Measurements from ENCODE around the gene NXPH3.

DNA sequence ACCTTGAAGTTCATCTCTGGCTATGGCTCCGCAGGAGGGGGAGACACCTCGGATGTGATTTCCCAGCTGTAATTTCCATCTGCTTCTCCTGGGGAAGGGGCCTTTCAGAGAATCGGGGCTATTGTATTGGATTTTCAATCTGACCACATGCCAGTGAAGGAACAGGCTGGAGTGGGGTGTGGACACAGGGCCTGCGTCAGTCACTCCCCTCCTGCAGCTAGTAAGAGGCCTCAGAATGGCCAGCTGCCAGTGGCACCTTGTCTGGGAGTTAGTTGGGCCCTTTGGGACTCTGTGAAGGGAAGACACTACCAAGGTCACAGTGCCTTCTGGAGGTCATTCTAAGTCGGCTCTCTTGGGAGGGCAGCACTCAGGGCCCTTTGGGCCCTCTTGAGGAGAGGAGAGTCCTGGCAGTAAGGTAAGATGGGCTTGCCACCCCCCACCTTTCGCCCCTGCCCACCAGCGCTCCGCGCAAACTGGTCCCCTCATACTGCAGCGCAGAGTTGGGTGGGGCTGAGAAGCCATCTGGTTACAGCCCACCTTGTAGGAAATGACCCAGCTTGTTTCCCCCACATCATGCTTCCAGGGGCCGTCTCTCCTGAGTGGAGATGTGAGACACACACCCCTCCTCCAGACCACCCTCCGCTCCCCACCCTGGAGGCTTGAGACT is 5.4 kb downstream of the NXPH3 start:
- TF ChIP-seq, protein P1, sequence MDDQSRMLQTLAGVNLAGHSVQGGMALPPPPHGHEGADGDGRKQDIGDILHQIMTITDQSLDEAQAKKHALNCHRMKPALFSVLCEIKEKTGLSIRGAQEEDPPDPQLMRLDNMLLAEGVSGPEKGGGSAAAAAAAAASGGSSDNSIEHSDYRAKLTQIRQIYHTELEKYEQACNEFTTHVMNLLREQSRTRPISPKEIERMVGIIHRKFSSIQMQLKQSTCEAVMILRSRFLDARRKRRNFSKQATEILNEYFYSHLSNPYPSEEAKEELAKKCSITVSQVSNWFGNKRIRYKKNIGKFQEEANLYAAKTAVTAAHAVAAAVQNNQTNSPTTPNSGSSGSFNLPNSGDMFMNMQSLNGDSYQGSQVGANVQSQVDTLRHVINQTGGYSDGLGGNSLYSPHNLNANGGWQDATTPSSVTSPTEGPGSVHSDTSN (CRISPR knock-in tag; IDR thresholded peaks at IDR 0.05): no peak
- TF ChIP-seq, protein P2, sequence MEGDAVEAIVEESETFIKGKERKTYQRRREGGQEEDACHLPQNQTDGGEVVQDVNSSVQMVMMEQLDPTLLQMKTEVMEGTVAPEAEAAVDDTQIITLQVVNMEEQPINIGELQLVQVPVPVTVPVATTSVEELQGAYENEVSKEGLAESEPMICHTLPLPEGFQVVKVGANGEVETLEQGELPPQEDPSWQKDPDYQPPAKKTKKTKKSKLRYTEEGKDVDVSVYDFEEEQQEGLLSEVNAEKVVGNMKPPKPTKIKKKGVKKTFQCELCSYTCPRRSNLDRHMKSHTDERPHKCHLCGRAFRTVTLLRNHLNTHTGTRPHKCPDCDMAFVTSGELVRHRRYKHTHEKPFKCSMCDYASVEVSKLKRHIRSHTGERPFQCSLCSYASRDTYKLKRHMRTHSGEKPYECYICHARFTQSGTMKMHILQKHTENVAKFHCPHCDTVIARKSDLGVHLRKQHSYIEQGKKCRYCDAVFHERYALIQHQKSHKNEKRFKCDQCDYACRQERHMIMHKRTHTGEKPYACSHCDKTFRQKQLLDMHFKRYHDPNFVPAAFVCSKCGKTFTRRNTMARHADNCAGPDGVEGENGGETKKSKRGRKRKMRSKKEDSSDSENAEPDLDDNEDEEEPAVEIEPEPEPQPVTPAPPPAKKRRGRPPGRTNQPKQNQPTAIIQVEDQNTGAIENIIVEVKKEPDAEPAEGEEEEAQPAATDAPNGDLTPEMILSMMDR (tag by site-specific recombination; IDR thresholded peaks at IDR 0.05): no peak
- TF ChIP-seq HOXA7 (CRISPR knock-in tag; IDR thresholded peaks at IDR 0.05; ENCODE audit: borderline replicate concordance): no peak
- TF ChIP-seq, protein P3, sequence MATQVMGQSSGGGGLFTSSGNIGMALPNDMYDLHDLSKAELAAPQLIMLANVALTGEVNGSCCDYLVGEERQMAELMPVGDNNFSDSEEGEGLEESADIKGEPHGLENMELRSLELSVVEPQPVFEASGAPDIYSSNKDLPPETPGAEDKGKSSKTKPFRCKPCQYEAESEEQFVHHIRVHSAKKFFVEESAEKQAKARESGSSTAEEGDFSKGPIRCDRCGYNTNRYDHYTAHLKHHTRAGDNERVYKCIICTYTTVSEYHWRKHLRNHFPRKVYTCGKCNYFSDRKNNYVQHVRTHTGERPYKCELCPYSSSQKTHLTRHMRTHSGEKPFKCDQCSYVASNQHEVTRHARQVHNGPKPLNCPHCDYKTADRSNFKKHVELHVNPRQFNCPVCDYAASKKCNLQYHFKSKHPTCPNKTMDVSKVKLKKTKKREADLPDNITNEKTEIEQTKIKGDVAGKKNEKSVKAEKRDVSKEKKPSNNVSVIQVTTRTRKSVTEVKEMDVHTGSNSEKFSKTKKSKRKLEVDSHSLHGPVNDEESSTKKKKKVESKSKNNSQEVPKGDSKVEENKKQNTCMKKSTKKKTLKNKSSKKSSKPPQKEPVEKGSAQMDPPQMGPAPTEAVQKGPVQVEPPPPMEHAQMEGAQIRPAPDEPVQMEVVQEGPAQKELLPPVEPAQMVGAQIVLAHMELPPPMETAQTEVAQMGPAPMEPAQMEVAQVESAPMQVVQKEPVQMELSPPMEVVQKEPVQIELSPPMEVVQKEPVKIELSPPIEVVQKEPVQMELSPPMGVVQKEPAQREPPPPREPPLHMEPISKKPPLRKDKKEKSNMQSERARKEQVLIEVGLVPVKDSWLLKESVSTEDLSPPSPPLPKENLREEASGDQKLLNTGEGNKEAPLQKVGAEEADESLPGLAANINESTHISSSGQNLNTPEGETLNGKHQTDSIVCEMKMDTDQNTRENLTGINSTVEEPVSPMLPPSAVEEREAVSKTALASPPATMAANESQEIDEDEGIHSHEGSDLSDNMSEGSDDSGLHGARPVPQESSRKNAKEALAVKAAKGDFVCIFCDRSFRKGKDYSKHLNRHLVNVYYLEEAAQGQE (tag by site-specific recombination; IDR thresholded peaks at IDR 0.05): no peak
- no peak for TF ChIP-seq HOXC10 (CRISPR knock-in tag; IDR thresholded peaks at IDR 0.05)
- no peak for TF ChIP-seq ZNF707 (tag by site-specific recombination; IDR thresholded peaks at IDR 0.05)
- no peak for TF ChIP-seq ZNF274 (IDR thresholded peaks at IDR 0.05; ENCODE audit: low read length)
- TF ChIP-seq ZNF274 (tag by site-specific recombination; IDR thresholded peaks at IDR 0.05; ENCODE audit: borderline replicate concordance): no peak
- TF ChIP-seq, protein P4, sequence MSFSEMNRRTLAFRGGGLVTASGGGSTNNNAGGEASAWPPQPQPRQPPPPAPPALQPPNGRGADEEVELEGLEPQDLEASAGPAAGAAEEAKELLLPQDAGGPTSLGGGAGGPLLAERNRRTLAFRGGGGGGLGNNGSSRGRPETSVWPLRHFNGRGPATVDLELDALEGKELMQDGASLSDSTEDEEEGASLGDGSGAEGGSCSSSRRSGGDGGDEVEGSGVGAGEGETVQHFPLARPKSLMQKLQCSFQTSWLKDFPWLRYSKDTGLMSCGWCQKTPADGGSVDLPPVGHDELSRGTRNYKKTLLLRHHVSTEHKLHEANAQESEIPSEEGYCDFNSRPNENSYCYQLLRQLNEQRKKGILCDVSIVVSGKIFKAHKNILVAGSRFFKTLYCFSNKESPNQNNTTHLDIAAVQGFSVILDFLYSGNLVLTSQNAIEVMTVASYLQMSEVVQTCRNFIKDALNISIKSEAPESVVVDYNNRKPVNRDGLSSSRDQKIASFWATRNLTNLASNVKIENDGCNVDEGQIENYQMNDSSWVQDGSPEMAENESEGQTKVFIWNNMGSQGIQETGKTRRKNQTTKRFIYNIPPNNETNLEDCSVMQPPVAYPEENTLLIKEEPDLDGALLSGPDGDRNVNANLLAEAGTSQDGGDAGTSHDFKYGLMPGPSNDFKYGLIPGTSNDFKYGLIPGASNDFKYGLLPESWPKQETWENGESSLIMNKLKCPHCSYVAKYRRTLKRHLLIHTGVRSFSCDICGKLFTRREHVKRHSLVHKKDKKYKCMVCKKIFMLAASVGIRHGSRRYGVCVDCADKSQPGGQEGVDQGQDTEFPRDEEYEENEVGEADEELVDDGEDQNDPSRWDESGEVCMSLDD (tag by site-specific recombination; IDR thresholded peaks at IDR 0.05): no peak
- no peak for TF ChIP-seq KLF1 (tag by site-specific recombination; IDR thresholded peaks at IDR 0.05)
- TF ChIP-seq EGR2 (tag by site-specific recombination; IDR thresholded peaks at IDR 0.05; ENCODE audit: low read depth): peak; percentile 23; the same call in 1 of the 2 replicates
- no peak for TF ChIP-seq ZNF76 (tag by site-specific recombination; IDR thresholded peaks at IDR 0.05; ENCODE audit: borderline replicate concordance, low read depth)
- no peak for TF ChIP-seq ZNF548 (tag by site-specific recombination; IDR thresholded peaks at IDR 0.05)
- no peak for TF ChIP-seq KLF8 (tag by site-specific recombination; IDR thresholded peaks at IDR 0.05)
- no peak for TF ChIP-seq ZNF664 (tag by site-specific recombination; IDR thresholded peaks at IDR 0.05)
